Muscle layer of duodenum (tissue), 2 donors: Measurements from ENCODE around the gene NTSR2.

Source experiments
- H3K27ac ChIP-seq: one replicate; pipeline ENCODE4 v1.7.0; 2013; ENCODE audit warnings: mild to moderate bottlenecking, low read length
- H3K27me3 ChIP-seq: one replicate; pipeline ENCODE4 v1.7.0; 2013; ENCODE audit warnings: low read depth, mild to moderate bottlenecking, control low read depth, low read length
- H3K36me3 ChIP-seq, 2 donors: one replicate each; pipeline ENCODE4 v1.7.0; 2013; ENCODE audit warnings: low read length in 2 of 2, control low read depth in 1 of 2, mild to moderate bottlenecking in 1 of 2; ENCODE audit not compliant: insufficient read depth in 2 of 2, control insufficient read depth in 1 of 2
- H3K4me1 ChIP-seq, 2 donors: one replicate each; pipeline ENCODE4 v1.7.0; 2013; ENCODE audit warnings: low read length in 2 of 2, mild to moderate bottlenecking in 2 of 2, control low read depth in 1 of 2, moderate library complexity in 1 of 2; ENCODE audit not compliant: insufficient read depth in 2 of 2, control insufficient read depth in 1 of 2
- H3K4me3 ChIP-seq, 2 donors: one replicate each; pipeline ENCODE4 v1.7.0; 2013; ENCODE audit warnings: low read length in 2 of 2, low read depth in 1 of 2, mild to moderate bottlenecking in 1 of 2
- H3K9me3 ChIP-seq, 2 donors: one replicate each; pipeline ENCODE4 v1.7.0; 2013; ENCODE audit warnings: low read length in 2 of 2, control low read depth in 1 of 2, mild to moderate bottlenecking in 1 of 2; ENCODE audit not compliant: control insufficient read depth in 1 of 2
- donor health status: healthy.

The NTSR2 gene

DNA sequence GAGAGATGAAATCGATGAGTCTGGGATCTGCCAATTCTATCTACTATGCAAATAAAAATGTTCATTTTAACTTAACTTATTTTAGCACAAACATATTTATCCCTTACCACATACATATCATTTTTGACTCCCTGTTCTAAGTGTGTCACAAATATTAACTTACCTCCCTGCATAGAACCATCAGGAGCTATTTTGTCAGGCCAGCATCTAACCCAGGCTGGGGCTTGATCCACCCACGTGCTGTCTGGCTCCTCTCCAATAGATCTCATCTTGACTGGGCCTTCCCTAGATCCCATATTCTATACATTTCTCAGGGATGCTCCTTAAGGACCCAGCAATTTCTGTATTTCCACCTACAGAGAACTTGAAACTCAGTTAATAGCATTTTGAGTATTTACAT lies 20.9 kb downstream of the NTSR2 start:
- H3K36me3 ChIP-seq, result no peaks in the 10 kb centered on the region

DNA sequence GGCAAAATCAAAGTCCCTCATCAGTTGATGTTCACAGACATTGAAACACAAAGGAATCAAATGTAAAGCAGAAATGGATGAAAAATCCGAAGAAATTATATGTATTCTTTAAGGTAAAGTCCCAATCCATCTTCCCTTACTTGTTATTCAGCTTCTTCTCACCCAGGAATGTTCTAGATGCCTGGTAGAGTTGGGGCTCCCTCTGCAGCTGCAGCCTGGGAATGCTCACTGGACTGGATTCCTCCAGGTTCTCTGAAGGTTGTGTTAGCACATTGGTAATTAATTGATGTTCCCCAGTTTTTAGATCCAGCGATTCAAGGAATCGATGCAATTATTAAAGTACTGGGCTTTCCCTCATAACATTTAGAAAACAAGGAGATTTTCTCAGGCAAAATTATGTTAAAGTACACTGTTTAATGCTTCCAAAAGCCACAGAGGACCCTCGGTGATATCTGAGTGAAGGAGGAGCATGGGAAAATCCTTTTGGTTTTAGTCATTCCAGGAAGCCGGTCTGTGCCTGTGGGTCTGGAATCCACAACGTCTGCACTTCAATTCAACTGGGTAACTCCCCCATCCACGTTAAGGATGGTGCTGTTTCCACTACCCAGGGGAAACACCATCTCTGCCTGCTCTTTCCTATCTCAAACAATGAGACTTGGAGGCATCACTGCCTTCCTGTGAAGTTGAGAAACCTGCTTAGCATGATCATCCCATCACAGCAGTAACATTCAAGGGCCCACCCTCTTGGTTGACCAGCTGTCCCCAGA lies 22.0 kb downstream of the NTSR2 start:
- H3K36me3 ChIP-seq, result no peaks in the 10 kb centered on the region
- H3K27ac ChIP-seq, result no peak overlapping the region
- no peaks in the 10 kb centered on the region for H3K9me3 ChIP-seq
- no peaks in the 10 kb centered on the region for H3K4me1 ChIP-seq
- H3K27me3 ChIP-seq, result no peaks in the 10 kb centered on the region
- H3K4me3 ChIP-seq, result no peak overlapping the region

More for the DNA sequence above, 20.9 kb downstream of the NTSR2 start:
- no peaks in the 10 kb centered on the region for H3K4me1 ChIP-seq
- H3K4me3 ChIP-seq, result no peak overlapping the region
- no peak overlapping the region for H3K27ac ChIP-seq
- no peaks in the 10 kb centered on the region for H3K27me3 ChIP-seq
- H3K9me3 ChIP-seq, result no peaks in the 10 kb centered on the region

DNA sequence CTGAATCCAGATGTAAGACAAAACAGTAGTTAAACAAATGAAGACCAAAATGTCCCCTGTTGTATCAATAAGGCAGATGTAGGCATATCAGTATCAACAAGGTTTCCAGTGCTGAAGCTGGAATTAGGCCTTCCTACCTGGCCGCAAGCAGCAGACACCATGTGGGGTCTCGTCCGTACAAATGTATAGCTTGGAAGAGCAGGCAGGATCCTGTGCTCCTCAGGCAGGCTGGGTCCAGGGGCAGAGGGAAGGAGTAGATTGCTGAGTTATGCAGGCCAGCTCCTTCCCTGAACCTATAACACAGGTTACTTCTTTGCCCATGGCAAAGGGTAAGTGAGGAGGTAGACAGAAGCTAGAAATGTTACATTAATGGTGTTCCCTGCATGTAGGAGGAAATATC lies 23.5 kb downstream of the NTSR2 start:
- Histone ChIP-seq H3K4me1 (no peaks in the 10 kb centered on the region), H3K27me3 (no peaks in the 10 kb centered on the region), H3K36me3 (no peaks in the 10 kb centered on the region), H3K9me3 (no peaks in the 10 kb centered on the region), H3K27ac (no peak overlapping the region), H3K4me3 (no peak overlapping the region)

GRCh38 chr2:11644293-11644692 lies 25.7 kb downstream of the NTSR2 start:
- Histone ChIP-seq H3K27ac (no peak overlapping the region), H3K36me3 (no peaks in the 10 kb centered on the region), H3K9me3 (no peaks in the 10 kb centered on the region), H3K27me3 (no peaks in the 10 kb centered on the region), H3K4me1 (no peaks in the 10 kb centered on the region), H3K4me3 (no peak overlapping the region)

DNA sequence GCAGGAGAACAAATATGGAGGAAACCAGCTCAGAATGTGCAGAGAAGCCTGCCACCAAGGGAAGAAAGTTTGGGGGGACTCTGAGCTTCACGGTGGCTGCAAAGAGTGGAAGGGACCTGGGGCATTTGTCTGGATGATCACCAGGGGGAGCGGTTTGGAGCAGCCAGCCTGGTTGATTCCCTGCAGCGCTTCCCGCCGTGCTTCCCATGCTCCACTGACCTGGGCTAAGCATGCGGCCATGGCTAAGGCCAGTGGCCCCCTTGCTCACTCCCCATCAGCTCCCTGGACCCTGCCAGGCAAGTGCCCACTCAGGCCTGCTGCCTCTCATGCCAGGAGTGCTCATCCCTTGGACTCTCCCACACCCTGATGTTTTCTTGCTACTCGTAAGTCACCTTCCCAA lies 27.0 kb downstream of the NTSR2 start:
- Histone ChIP-seq H3K4me3 (no peak overlapping the region), H3K4me1 (no peaks in the 10 kb centered on the region)

GRCh38 chr2:11640132-11640531 lies 29.9 kb downstream of the NTSR2 start:
- Histone ChIP-seq H3K36me3 (no peaks in the 10 kb centered on the region), H3K4me3 (no peak overlapping the region)

More for the DNA sequence above, 27.0 kb downstream of the NTSR2 start:
- H3K27ac ChIP-seq, result no peak overlapping the region
- no peaks in the 10 kb centered on the region for H3K36me3 ChIP-seq
- H3K27me3 ChIP-seq, result no peaks in the 10 kb centered on the region
- H3K9me3 ChIP-seq, result no peaks in the 10 kb centered on the region

GRCh38 chr2:11639503-11639902 lies 30.5 kb downstream of the NTSR2 start:
- no peak overlapping the region for H3K4me3 ChIP-seq
- no peaks in the 10 kb centered on the region for H3K36me3 ChIP-seq

More at GRCh38 chr2:11640132-11640531, 29.9 kb downstream of the NTSR2 start:
- no peaks in the 10 kb centered on the region for H3K27me3 ChIP-seq
- no peaks in the 10 kb centered on the region for H3K9me3 ChIP-seq
- H3K4me1 ChIP-seq, result no peaks in the 10 kb centered on the region
- H3K27ac ChIP-seq, result no peak overlapping the region

GRCh38 chr2:11637546-11637945 lies 32.4 kb downstream of the NTSR2 start:
- H3K36me3 ChIP-seq, result no peaks in the 10 kb centered on the region
- H3K27me3 ChIP-seq, result no peaks in the 10 kb centered on the region
- no peak overlapping the region for H3K27ac ChIP-seq
- H3K4me1 ChIP-seq, result no peaks in the 10 kb centered on the region
- H3K4me3 ChIP-seq, result no peak overlapping the region
- no peaks in the 10 kb centered on the region for H3K9me3 ChIP-seq

More at GRCh38 chr2:11639503-11639902, 30.5 kb downstream of the NTSR2 start:
- Histone ChIP-seq H3K9me3 (no peaks in the 10 kb centered on the region), H3K4me1 (no peaks in the 10 kb centered on the region), H3K27me3 (no peaks in the 10 kb centered on the region), H3K27ac (no peak overlapping the region)

- H3K9me3 ChIP-seq, result no peaks in the 10 kb centered on the region
- H3K4me1 ChIP-seq, result no peaks in the 10 kb centered on the region
- H3K27me3 ChIP-seq, result no peaks in the 10 kb centered on the region
- no peak overlapping the region for H3K27ac ChIP-seq
- no peak overlapping the region for H3K4me3 ChIP-seq
- no peaks in the 10 kb centered on the region for H3K36me3 ChIP-seq
These were observed 33.3 kb downstream of the NTSR2 start for GRCh38 chr2:11636593-11637295.

DNA sequence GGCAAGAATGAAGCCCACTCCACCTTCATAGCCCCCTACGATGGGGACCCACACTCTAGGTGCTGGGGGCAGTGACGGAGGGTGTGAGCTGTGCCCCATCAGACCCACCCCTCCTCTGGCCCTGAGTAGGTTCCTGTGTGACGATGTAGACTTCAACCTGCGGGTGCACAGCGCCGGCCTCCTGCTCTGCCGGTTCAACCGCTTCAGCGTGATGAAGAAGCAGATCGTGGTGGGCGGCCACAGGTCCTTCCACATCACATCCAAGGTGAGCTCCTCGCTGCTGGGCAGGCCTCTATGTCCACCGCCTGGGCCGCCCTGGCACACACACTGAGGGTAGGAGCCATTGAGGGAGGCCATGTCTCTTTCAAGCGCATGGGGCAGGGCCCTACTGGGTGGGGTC lies 34.9 kb downstream of the NTSR2 start:
- Histone ChIP-seq H3K36me3 (no peaks in the 10 kb centered on the region), H3K27ac (no peak overlapping the region), H3K4me1 (no peaks in the 10 kb centered on the region), H3K4me3 (no peak overlapping the region), H3K9me3 (no peaks in the 10 kb centered on the region), H3K27me3 (no peaks in the 10 kb centered on the region)

DNA sequence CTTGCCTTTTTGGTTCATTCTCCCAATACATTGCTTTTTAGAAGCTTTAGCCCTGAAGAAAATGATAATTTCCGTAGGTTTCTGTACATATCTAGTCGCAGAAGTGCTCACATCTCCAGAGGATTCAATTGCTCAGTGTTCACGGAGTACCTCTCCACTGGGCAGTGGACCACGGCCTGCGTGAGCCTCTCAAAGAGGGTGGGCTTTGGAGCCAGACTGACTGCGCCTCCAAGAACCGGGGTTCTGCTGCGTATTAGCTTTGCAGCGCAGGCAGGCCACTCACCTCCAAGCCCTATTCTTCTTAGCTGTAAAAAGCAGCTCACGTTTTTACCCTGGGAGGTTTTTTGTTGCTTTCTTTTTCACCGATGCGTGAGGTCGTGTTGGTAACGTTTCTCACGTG lies 35.4 kb downstream of the NTSR2 start:
- no peaks in the 10 kb centered on the region for H3K36me3 ChIP-seq
- no peaks in the 10 kb centered on the region for H3K4me1 ChIP-seq
- H3K9me3 ChIP-seq, result no peaks in the 10 kb centered on the region
- no peak overlapping the region for H3K4me3 ChIP-seq
- no peak overlapping the region for H3K27ac ChIP-seq
- H3K27me3 ChIP-seq, result no peaks in the 10 kb centered on the region
